Effector CD8-positive, alpha-beta T cell (primary cell): ENCODE measurements around the gene MTCL3.
"Not testable (repeated sequence)": the region's sequence is repeated elsewhere in the genome, so short reads cannot be mapped to it uniquely, and the experiment has no call there.

Source experiments
- DNase-seq: peaks from one replicate; lab custom pipeline; 2025; lab: John Stamatoyannopoulos, UW

MTCL3 gene

DNA sequence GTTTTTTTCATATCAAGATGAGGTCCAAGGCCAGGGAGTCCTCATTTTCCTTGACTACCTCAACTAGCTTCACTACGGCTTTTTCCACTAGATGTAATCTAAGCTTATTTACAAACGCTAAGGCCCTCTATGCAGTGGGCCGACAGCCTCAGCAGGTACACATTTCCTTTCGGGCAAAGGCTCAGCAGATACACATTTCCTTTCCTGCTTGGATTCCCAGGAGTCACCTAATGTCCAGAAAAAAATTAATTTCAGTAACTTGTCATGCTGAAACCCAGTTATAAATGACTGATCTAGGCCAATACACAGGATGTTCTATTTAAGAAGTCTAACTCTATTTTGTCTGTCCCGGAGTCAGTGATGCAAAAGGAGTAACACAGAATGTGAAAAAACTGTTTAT, 52.7 kb downstream of the MTCL3 start:
- DNase-seq, result no peak

GRCh38 chr6:127464881-127465459, 54.2 kb downstream of the MTCL3 start:
- DNase-seq, result peak; percentile 3

DNA sequence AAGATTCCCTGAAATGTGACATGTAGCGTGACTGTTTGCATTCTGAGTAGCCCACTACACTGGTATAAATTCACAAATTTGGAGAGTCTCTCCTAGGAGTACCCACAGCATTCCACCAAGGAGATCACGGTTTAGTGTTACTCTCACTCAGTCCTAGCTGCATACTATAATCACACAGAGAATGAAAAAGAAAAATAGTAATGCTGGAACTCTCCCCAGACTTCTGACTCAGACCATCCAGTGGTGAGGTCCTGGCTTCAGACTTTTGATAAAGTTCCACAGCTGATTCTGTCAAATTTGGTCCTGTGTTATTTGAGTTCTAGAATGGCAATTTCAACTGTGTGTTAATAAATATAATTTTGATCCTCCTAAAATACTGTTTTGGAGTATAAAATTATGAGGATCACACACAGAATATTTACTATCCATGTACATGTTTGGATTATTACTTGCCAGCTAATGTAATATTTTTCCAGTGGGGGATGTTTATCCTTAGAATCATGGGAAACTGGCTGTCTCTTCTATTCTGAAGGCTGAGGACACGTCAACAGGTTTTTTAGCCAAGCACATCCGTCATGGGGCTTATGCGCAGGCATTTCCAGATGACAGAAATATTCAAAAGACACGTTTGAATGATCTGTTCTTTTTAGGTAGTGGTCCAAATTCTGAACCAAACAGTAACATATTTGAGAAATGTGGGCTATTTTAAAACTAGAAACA, 54.8 kb downstream of the MTCL3 start:
- DNase-seq, result no peak

- no peak for DNase-seq
Observed at GRCh38 chr6:127463056-127463455, 56.1 kb downstream of the MTCL3 start.

DNA sequence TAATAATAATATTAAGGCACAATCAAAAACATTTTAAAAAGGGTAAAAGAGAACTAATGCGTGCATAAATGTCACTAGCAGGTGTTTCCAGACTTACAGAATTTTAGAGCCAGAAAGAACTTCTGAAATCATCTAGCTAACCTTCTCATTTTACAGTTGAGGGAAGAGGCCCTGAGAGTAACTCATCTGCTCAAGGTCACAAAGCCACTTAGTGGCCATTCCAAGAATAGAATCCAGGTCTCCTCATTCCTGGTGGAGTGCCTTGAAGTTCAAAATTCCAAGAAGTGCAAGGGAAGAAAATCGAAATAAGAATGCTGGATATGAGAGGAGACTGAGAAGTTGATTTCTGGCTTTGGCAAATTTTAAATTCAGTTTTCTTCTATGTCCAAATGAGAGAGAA, 56.8 kb downstream of the MTCL3 start:
- DNase-seq, result no peak

- no peak for DNase-seq
Observed at GRCh38 chr6:127460465-127460864, 58.7 kb downstream of the MTCL3 start.

DNA sequence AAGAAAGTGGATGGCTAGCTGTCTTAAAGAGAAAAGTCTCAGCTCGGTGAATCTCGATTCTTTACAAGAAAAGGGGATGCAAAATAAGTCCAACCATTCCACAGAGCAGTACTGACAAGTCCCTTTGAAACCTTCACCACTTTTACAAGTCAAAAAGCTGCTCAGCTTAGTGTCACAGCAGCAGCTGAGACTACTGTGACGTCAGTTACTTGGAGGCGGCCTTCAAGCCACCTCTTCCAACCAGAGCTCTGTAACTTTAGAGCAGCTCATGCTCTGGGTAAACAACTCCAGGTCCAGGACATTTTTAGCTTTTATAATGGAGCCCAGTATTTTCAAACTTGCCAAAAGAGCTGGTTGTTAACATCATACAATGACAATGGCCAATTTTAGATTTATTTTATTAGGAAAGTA, 59.9 kb downstream of the MTCL3 start, which contains the start of gene KIAA0408:
Gene KIAA0408 (minus strand): TSS at position 159 of the 411 bp plus-strand sequence. CDS start 5,408 bp downstream, outside the sequence.
- no peak for DNase-seq

GRCh38 chr6:127458817-127459216, 60.3 kb downstream of the MTCL3 start:
- DNase-seq, result no peak

DNA sequence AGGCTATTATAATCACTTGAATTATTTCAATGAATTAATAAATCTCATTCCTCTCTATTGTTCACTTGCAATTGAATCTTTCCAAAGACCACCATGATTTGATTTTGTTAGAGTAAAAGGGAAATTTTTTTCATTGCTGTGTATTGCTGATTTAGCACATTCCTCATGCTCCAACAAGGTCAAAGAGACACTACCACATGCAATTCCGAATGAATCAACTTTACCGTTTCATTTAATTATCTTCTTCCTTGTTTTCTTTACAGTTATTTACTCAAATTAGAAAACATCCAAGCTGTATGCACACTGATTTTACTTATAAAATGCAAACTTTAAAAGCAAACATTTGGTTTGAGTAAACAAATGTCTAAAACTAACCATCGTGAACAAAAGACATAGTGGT, 60.9 kb downstream of the MTCL3 start:
- DNase-seq, result no peak

- no peak for DNase-seq
Observed at GRCh38 chr6:127457456-127458064, 61.6 kb downstream of the MTCL3 start.

DNA sequence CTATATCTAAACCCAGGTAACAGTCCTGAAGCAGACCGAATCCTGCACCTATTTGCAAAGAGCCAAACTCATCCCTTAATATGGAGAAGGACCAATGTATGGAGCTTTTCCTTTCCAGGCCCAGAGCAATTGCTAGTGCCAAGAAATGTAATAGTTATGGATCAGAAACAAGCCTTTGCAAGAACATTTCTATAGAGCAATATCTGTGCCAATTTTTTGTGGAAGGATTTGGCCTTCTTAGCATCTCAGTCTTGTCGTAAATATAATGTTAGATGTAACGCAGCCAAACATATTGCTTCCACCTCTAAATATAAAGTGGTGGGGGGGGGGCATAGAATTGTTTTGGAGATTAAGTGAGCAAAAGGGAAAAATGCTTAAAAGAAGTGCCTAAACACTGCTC, 62.7 kb downstream of the MTCL3 start:
- DNase-seq, result no peak

DNA sequence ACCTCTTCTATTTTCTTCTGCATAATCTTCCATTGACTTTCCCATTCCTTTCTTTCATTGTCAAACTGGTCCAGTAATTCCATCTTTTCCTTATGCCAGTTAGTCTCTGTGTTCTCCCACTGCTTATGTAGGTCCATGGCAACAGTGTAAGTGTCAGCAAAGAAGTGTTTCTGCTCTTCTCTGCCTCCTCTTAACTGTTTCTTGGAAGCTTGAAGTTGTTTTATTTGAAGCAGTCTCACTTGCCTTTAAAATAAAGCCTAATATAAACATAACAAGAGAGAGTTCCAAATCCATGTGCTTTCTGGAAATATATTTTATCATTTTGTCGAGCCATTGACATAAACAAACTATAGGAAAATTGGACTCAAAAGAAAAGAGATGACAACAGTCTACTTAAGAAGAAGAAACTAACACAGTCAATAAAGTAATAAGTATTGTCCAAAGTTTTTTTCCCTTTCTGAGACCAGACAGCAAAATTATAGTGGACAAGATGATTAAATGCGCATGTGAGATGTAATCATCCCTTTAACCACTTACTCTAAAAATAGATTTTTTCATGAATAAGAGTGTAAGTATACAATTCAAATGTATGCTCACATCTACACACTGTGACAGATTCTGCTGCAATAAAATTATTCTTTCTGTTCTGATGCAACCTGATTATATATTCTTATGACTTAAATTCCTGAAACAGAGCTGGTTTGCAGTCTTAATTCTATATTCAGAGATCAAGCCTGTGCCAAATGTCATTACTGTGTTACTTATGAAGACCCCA, 65.1 kb downstream of the MTCL3 start:
- no peak for DNase-seq

DNA sequence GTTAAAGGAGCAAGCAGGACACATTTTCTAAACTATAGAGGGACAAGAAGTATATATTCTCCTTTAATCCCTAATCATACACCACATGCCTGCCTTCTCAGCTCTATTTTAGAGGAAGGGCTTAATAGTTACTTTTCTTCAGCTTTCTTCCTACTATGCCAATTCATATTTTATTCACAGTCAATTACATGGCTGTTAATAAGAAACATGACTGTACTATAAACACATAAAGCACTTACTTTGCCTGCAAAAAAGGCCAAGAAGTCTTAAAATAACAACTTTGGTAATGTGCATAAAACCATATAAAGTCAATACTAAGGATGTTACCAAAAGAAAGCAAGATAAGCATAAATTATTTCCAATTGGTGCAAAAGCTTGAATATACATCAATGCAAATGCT, 66.3 kb downstream of the MTCL3 start:
- no peak for DNase-seq

- DNase-seq, result no peak
Observed at GRCh38 chr6:127451388-127451787, 67.7 kb downstream of the MTCL3 start.

GRCh38 chr6:127447780-127448179, 71.4 kb downstream of the MTCL3 start:
- DNase-seq, result no peak

DNA sequence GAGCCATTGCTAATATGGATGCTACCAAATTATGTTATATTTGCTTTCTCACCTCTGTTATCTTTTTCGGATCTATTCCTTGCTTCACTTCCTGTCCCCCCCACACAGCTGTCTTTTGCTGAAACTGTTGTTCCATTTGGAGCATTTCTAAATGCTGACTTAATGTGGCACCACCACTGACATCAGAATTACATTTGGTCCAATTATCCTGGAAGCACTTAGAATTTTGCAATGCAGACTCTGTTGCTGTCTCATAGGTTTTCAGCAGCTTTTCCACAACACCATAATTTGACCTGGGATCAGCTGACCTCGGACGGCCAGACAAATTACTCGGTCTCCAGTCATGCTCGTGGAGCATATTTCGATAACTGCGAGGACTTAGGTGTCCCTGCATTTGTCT, 72.8 kb downstream of the MTCL3 start:
- no peak for DNase-seq

- no peak for DNase-seq
Observed at GRCh38 chr6:127441881-127442280, 77.3 kb downstream of the MTCL3 start.

GRCh38 chr6:127439718-127440117, 79.4 kb downstream of the MTCL3 start:
- DNase-seq, result no peak

DNA sequence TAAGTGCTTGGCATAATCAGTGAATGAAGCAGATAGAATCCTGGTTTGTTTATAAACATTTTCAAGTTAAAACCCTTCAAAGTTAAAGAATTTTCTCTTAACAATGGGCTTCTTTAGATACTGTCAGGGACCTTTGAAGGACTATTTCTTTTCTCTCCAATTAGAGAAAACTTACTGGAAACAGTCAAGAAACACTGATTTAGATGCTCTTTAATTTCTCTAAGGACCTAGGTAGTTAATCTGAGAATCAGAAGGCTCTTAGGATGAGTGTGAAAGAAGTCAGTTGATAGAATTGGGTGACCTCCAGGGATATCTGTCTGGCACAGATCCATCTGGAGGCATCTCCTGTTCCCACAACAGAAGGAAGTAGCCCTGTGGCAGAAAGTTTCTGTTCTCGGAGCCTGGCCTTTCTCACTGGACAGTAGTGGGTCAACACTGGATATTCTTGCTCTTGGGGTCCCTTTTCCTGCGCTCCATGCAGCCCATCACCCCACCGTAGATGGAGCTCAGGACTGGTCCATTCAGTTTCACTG, 82.5 kb downstream of the MTCL3 start:
- DNase-seq, result no peak

GRCh38 chr6:127435626-127436220, 83.4 kb downstream of the MTCL3 start:
- DNase-seq, result no peak

GRCh38 chr6:127434651-127435050, 84.5 kb downstream of the MTCL3 start:
- DNase-seq, result no peak

GRCh38 chr6:127428562-127428961, 90.6 kb downstream of the MTCL3 start:
- DNase-seq, result not testable (repeated sequence)
